Measurements from ENCODE around the gene CALHM1.

- TF ChIP-seq CTCF (IDR thresholded peaks at IDR 0.05) (no peak), POLR2A (IDR thresholded peaks at IDR 0.05) (no peak)
These were observed 40.4 kb upstream of the CALHM1 start for GRCh38 chr10:103498936-103499638.

Measured in body of pancreas (tissue), 4 donors.